Brain pericyte (primary cell): ENCODE data around the gene GALNS.
"Not testable (repeated sequence)": the region's sequence is repeated elsewhere in the genome, so short reads cannot be mapped to it uniquely, and the experiment has no call there.

ENCODE experiments used
- DNase-seq: peaks from one replicate; pipeline ENCODE4 v3.0.0-alpha.2; 2012; ENCODE audit warnings: low read depth, low spot score

Gene GALNS

GRCh38 chr16:88804552-88805339 is 52.0 kb downstream of the GALNS start:
- DNase-seq, result no peak

- DNase-seq, result no peak
Observed at GRCh38 chr16:88804173-88804551, 52.6 kb downstream of the GALNS start.

GRCh38 chr16:88803264-88803987 is 53.3 kb downstream of the GALNS start, which contains the start of gene CDT1:
Gene CDT1, plus strand, starts transcription at chr16:88803789. Its CDS starts 43 bp downstream, at chr16:88803832.
- no peak for DNase-seq

GRCh38 chr16:88800277-88800592 is 56.5 kb downstream of the GALNS start:
- DNase-seq, result no peak

- DNase-seq, result no peak
Observed at GRCh38 chr16:88799569-88800276, 57.0 kb downstream of the GALNS start.

GRCh38 chr16:88798772-88799455 is 57.8 kb downstream of the GALNS start:
- no peak for DNase-seq

- DNase-seq, result no peak
Observed at GRCh38 chr16:88798073-88798472, 58.7 kb downstream of the GALNS start.

- DNase-seq, result no peak
Observed at GRCh38 chr16:88796278-88796677, 60.5 kb downstream of the GALNS start.

- DNase-seq, result no peak
Observed at GRCh38 chr16:88793251-88793954, 63.3 kb downstream of the GALNS start.

- no peak for DNase-seq
Observed at GRCh38 chr16:88792668-88793250, 64.0 kb downstream of the GALNS start.

GRCh38 chr16:88792078-88792550 is 64.6 kb downstream of the GALNS start:
- DNase-seq, result no peak

- DNase-seq, result no peak
Observed at GRCh38 chr16:88790312-88791211, 66.2 kb downstream of the GALNS start.

- DNase-seq, result no peak
Observed at GRCh38 chr16:88789594-88789993, 67.2 kb downstream of the GALNS start.

GRCh38 chr16:88788749-88789148 is 68.0 kb downstream of the GALNS start:
- DNase-seq, result not testable (repeated sequence)

GRCh38 chr16:88787579-88788314 is 69.0 kb downstream of the GALNS start:
- no peak for DNase-seq

GRCh38 chr16:88785106-88785924 is 71.4 kb downstream of the GALNS start, which contains the start of gene PIEZO1:
Gene PIEZO1, minus strand, starts transcription at chr16:88785220. Its CDS starts 256 bp downstream, at chr16:88784964.
- DNase-seq, result no peak

- DNase-seq, result no peak
Observed at GRCh38 chr16:88784856-88785105, 72.0 kb downstream of the GALNS start.
